Measurements from ENCODE around the gene CNTNAP5.

Gene CNTNAP5

DNA sequence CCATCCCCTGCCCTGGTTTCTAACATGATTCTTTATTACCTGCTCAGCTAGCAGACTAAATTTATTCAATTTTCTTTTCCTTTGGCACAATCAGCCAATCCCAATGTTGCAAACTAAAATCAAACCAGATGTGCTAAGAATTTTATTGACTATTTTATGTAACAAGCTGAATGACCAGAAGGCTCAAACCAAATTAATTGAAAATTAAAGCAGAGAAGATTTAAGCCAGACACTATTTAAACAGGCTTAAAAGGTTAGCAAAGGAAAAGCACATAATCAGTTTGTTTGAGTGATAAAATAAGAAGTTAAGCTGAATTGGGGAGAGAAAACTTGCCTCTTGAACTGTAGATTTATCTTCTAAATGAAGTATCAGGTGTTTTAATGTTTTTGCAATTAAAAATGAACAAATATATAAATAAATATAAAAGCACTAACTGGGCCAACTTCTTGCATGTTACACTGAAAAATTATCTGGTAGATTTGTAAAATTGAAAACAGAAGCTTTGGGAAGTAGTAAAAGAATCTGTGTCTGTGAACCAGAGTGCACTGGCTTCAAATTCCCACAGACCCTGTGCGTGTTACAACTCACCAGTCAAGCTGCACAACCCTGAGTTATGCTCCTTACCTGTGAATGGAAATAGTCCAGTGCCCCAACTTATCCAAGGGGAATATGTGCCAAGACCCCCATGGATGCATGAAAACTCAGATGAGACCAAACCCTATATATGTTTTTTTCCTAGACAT lies 283.4 kb downstream of the CNTNAP5 start:
- Histone ChIP-seq H3K4me3 (no peak overlapping the region), H3K27ac (no peak overlapping the region), H3K9me3 (no peaks in the 10 kb centered on the region), H3K27me3 (no peaks in the 10 kb centered on the region), H3K4me1 (no peaks in the 10 kb centered on the region), H3K36me3 (no peaks in the 10 kb centered on the region)
- no peak for DNase-seq
- TF ChIP-seq, protein P1, sequence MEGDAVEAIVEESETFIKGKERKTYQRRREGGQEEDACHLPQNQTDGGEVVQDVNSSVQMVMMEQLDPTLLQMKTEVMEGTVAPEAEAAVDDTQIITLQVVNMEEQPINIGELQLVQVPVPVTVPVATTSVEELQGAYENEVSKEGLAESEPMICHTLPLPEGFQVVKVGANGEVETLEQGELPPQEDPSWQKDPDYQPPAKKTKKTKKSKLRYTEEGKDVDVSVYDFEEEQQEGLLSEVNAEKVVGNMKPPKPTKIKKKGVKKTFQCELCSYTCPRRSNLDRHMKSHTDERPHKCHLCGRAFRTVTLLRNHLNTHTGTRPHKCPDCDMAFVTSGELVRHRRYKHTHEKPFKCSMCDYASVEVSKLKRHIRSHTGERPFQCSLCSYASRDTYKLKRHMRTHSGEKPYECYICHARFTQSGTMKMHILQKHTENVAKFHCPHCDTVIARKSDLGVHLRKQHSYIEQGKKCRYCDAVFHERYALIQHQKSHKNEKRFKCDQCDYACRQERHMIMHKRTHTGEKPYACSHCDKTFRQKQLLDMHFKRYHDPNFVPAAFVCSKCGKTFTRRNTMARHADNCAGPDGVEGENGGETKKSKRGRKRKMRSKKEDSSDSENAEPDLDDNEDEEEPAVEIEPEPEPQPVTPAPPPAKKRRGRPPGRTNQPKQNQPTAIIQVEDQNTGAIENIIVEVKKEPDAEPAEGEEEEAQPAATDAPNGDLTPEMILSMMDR (IDR thresholded peaks at IDR 0.05), result no peak
- intact Hi-C loops (cut with DNase I; ENCODE audit: low total_unique reads), result no loop called here

DNA sequence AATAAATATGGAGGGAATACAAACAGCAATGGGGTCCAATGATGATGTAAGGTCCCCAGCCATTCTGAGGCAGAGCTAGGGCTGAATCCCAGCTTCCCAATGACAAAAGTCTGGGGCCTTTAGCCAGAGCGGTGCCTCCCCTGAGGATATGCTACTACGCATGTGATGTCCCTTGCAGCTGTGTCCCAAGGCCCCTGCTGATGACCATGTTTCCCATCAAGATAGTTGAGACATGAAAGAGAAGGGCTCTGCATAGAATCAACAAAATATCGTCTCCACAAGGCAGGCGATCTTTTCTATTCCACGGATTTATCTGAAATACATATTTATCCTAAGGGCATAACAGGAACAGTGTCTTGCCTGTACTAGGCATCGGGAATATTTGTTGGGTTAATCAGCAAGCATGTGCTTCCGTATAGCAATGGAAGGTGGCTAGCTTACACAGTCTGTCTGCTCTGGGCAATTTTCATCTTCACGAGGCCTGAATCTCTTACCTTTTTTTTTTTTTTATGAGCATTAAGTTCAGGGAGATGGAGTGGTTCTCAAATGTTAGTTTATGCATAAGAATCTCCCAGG lies 284.6 kb downstream of the CNTNAP5 start:
- intact Hi-C loops (cut with DNase I; ENCODE audit: low total_unique reads), result no loop called here
- Histone ChIP-seq H3K4me3 (no peak overlapping the region), H3K27me3 (no peaks in the 10 kb centered on the region), H3K4me1 (no peaks in the 10 kb centered on the region), H3K9me3 (no peaks in the 10 kb centered on the region), H3K36me3 (no peaks in the 10 kb centered on the region), H3K27ac (no peak overlapping the region)
- no peak for DNase-seq
- TF ChIP-seq, protein P1 (IDR thresholded peaks at IDR 0.05), result no peak

DNA sequence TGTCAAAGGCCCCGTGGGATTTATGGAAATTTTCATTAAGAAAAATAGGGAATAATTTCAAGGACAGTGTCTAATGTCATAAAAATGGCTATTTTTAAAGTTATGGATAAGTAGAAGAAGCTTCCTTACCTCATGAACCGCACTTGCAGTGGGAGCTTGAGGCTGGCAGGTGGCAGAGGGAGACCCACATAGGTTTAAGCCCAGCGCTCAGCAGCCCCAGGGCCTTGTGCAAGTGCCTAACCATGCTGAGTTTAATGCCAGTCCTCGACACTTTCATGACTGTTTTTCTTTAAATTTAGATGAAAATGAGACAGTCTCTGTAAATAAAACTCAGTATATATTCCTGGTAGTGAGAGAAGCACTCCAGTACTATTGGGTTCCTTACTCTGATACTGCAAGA lies 285.6 kb downstream of the CNTNAP5 start:
- no peak for DNase-seq
- Histone ChIP-seq H3K9me3 (no peaks in the 10 kb centered on the region), H3K36me3 (no peaks in the 10 kb centered on the region), H3K27ac (no peak overlapping the region), H3K27me3 (no peaks in the 10 kb centered on the region), H3K4me3 (no peak overlapping the region), H3K4me1 (no peaks in the 10 kb centered on the region)
- TF ChIP-seq, protein P1 (IDR thresholded peaks at IDR 0.05), result no peak
- intact Hi-C loops (cut with DNase I; ENCODE audit: low total_unique reads), result no loop called here

GRCh38 chr2:124314084-124314483 lies 289.0 kb downstream of the CNTNAP5 start:
- H3K27me3 ChIP-seq, result no peaks in the 10 kb centered on the region
- no peaks in the 10 kb centered on the region for H3K4me1 ChIP-seq
- no peak overlapping the region for H3K4me3 ChIP-seq
- H3K27ac ChIP-seq, result no peak overlapping the region
- intact Hi-C loops (cut with DNase I; ENCODE audit: low total_unique reads), result no loop called here
- DNase-seq, result no peak
- TF ChIP-seq, protein P1 (IDR thresholded peaks at IDR 0.05), result no peak
- H3K36me3 ChIP-seq, result no peaks in the 10 kb centered on the region
- H3K9me3 ChIP-seq, result no peaks in the 10 kb centered on the region

GRCh38 chr2:124315221-124315880 lies 290.3 kb downstream of the CNTNAP5 start:
- Histone ChIP-seq H3K4me1 (no peaks in the 10 kb centered on the region), H3K27me3 (no peaks in the 10 kb centered on the region)
- DNase-seq, result no peak

More at GRCh38 chr2:124315221-124315880, 290.3 kb downstream of the CNTNAP5 start:
- no peak overlapping the region for H3K27ac ChIP-seq
- intact Hi-C loops (cut with DNase I; ENCODE audit: low total_unique reads), result no loop called here
- H3K9me3 ChIP-seq, result no peaks in the 10 kb centered on the region
- no peaks in the 10 kb centered on the region for H3K36me3 ChIP-seq
- no peak overlapping the region for H3K4me3 ChIP-seq
- TF ChIP-seq, protein P1 (IDR thresholded peaks at IDR 0.05), result no peak

All from tibial artery (tissue), 4 donors.